ENCODE measurements around the gene PPP1R7.
"Not testable (repeated sequence)": the region's sequence is repeated elsewhere in the genome, so short reads cannot be mapped to it uniquely, and the experiment has no call there.

PPP1R7 gene, protein sequence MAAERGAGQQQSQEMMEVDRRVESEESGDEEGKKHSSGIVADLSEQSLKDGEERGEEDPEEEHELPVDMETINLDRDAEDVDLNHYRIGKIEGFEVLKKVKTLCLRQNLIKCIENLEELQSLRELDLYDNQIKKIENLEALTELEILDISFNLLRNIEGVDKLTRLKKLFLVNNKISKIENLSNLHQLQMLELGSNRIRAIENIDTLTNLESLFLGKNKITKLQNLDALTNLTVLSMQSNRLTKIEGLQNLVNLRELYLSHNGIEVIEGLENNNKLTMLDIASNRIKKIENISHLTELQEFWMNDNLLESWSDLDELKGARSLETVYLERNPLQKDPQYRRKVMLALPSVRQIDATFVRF

DNA sequence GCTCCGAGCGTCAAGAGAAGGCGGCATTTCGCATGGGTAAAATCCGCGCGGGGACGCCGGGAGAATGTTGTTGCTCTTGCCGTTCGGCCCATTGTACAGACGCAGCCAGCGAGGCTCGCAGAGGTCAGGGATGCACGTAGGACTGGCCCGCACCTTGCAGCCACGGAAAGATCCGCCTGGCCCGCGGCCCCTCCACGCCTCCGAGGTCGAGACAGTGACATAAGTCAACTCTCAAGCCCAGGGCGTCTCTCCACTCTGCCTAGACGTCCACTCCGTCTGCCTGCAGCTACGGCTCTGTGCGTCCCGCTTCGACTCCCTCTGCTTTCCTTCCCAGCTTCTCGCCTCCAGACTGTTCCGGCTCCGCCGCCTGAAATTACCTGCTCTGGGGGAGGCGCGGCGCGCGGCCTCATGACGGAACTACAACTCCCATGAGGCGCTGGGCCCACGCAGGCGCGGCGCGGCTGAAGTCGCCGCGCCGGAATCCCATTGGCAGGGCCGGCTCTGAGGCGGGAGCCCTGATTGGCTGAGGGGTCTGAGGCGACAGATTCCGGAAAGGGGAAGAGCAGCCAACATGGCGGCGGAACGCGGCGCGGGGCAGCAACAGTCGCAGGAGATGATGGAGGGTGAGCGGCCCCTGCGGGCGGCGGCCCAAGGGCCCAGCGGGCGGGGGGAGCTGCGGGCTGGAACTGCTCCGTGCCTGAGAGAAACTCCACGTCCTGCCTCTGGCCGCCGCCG is at the start of gene PPP1R7:
Gene PPP1R7 (plus strand): TSS at position 543 of the 735 bp plus-strand sequence. CDS start 29 bp downstream, at position 572.
- H3K9ac ChIP-seq (ENCODE audit: low read depth, low read length) = peak within 1 kb of the TSS; percentile 89
- H3K36me3 ChIP-seq (ENCODE audit: insufficient read depth, low read length) = no peaks in the 10 kb centered on the region
- H3K9me3 ChIP-seq (ENCODE audit: control insufficient read depth, insufficient read depth, low read length) = no peaks in the 10 kb centered on the region
- H3K4me1 ChIP-seq (ENCODE audit: insufficient read depth, low read length) = peaks cover 6% of the 10 kb centered on the region; the same call in 1 of the 2 replicates

DNA sequence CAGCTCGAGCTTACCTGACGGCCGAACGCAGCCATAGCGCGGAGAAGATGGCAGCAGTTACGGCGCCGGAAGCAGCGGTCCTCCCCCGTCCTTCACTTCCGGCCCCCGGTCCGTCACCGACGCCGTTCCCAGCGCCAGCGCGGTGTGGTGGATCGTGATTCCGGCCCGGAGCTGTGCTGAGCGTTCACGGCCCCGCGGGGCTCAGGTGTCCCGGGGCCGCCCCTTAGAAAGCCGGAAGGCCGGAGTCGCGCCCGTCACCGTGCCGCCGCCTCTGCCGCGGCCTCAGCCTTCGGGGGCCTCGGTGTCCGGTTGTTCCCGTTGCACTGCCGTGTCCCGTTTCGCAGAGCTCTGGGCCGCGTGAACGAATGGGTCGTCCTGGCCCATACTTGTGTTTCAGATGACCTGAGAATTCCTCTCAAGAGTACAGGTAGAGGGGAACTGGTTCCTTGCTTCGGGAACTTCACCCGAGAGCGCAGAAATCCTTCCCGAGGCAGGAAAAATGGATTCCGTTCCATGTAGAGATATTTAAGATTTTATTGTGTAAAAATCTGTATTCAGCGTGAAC is 47.9 kb upstream of the PPP1R7 start, which contains the start of gene MTERF4:
Gene MTERF4 (minus strand): TSS at position 49 of the 565 bp plus-strand sequence. CDS start 14 bp downstream, at position 35.
- no peaks in the 10 kb centered on the region for H3K9me3 ChIP-seq (ENCODE audit: control insufficient read depth, insufficient read depth, low read length)
- H3K9ac ChIP-seq (ENCODE audit: low read depth, low read length) = peak within 1 kb of the TSS; percentile 95
- peaks cover 6% of the 10 kb centered on the region; the same call in 1 of the 2 replicates for H3K36me3 ChIP-seq (ENCODE audit: insufficient read depth, low read length)
- H3K4me1 ChIP-seq (ENCODE audit: insufficient read depth, low read length) = no peaks in the 10 kb centered on the region

DNA sequence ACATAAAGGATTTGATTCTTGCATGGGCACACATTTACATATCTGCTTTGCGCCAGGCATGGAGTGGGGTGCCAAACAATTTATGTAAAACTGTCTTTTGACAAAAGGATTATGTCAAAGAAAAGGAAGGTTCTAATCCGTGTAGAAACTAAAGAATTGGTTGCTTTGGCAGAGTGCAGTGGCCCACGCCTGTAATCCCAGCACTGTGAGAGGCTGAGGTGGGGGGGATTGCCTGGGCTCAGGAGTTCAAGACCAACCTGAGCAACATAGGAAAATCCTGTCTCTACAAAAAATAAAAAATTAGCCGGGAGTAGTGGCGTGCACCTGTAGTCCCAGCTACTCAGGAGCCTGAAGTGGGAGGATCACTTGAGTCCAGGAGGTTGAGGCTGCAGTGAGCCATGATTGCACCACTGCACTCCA is 47.1 kb upstream of the PPP1R7 start:
- H3K9me3 ChIP-seq (ENCODE audit: control insufficient read depth, insufficient read depth, low read length) = no peaks in the 10 kb centered on the region
- peak overlapping the region; percentile 95 for H3K9ac ChIP-seq (ENCODE audit: low read depth, low read length)
- H3K36me3 ChIP-seq (ENCODE audit: insufficient read depth, low read length) = peaks cover 4% of the 10 kb centered on the region; the same call in 1 of the 2 replicates
- no peaks in the 10 kb centered on the region for H3K4me1 ChIP-seq (ENCODE audit: insufficient read depth, low read length)

DNA sequence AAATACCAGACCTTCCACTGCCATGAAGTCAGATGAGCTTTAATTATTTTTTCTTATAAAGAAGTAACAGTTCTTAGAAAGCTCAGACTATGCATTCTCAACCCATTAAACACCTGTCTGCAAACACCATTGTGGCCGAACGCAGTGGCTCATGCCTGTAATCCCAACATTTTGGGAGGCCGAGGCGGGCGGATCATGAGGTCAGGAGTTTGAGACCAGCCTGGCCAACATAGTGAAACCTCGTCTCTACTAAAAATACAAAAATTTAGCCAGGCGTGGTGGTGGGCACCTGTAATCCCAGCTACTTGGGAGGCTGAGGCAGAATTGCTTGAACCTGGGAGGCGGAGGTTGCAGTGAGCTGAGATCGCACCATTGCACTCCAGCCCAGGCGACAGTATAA is 45.7 kb upstream of the PPP1R7 start:
- H3K9ac ChIP-seq (ENCODE audit: low read depth, low read length); H3K36me3 ChIP-seq (ENCODE audit: insufficient read depth, low read length); H3K9me3 ChIP-seq (ENCODE audit: control insufficient read depth, insufficient read depth, low read length); H3K4me1 ChIP-seq (ENCODE audit: insufficient read depth, low read length): not testable (repeated sequence)

DNA sequence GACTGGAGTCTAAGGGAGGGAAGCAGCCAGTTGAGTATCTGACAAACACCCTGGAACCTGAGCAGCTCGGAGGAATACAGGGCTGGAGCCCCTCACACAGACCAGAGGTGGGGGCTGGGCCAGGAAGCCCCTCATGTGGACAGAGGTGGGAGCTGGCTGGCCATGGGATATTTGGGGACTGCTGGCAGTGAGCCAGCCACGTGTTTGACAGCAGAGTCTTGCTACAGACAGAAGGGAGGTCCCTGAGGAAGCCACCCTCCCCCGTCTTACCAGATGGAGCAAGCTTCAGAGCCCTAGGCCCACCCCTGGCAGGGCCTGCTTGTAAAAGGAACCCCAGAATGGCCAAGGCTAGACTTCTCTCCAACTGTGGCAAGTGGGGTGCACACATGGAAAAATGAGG is 44.6 kb upstream of the PPP1R7 start:
- H3K9ac ChIP-seq (ENCODE audit: low read depth, low read length) = no peak overlapping the region
- H3K4me1 ChIP-seq (ENCODE audit: insufficient read depth, low read length) = no peaks in the 10 kb centered on the region
- H3K36me3 ChIP-seq (ENCODE audit: insufficient read depth, low read length) = no peaks in the 10 kb centered on the region
- H3K9me3 ChIP-seq (ENCODE audit: control insufficient read depth, insufficient read depth, low read length) = no peaks in the 10 kb centered on the region

DNA sequence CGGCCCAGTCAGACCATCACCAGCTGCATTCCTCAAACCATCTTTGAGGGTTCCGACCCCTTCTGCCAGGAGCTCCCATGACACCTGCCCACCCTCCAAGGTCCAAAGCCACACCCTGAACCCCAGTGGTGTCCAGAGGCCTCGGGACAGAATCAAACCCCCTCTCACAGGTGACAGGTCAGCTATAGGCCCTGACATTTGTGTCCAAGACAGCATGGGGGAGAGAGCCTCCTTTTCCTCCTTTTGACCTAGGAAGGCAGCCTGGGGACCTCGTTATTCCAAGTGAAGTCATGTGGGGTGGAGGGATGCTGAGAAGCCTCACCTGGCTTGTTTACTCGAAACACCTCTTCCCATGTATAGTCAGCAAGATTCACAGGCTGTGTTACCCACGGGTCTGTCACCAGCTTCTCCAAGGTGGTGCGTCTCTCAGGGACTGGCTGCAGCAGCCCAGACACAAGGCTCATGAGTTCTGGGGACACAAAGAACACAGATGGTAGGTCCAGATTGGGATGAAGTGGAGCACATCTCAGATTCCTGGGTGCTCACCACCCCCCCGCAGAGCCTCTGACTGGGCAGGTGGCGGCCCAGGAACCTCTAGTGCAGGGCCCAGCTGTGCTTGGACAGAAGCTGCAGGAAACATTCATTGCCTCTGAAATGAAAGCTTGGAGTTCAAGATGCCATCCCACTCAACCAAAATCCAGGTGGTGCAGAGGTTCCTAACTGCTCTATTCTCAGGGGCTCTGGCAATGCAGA is 43.1 kb upstream of the PPP1R7 start:
- no peaks in the 10 kb centered on the region for H3K36me3 ChIP-seq (ENCODE audit: insufficient read depth, low read length)
- no peaks in the 10 kb centered on the region for H3K4me1 ChIP-seq (ENCODE audit: insufficient read depth, low read length)
- H3K9ac ChIP-seq (ENCODE audit: low read depth, low read length) = no peak overlapping the region
- no peaks in the 10 kb centered on the region for H3K9me3 ChIP-seq (ENCODE audit: control insufficient read depth, insufficient read depth, low read length)

DNA sequence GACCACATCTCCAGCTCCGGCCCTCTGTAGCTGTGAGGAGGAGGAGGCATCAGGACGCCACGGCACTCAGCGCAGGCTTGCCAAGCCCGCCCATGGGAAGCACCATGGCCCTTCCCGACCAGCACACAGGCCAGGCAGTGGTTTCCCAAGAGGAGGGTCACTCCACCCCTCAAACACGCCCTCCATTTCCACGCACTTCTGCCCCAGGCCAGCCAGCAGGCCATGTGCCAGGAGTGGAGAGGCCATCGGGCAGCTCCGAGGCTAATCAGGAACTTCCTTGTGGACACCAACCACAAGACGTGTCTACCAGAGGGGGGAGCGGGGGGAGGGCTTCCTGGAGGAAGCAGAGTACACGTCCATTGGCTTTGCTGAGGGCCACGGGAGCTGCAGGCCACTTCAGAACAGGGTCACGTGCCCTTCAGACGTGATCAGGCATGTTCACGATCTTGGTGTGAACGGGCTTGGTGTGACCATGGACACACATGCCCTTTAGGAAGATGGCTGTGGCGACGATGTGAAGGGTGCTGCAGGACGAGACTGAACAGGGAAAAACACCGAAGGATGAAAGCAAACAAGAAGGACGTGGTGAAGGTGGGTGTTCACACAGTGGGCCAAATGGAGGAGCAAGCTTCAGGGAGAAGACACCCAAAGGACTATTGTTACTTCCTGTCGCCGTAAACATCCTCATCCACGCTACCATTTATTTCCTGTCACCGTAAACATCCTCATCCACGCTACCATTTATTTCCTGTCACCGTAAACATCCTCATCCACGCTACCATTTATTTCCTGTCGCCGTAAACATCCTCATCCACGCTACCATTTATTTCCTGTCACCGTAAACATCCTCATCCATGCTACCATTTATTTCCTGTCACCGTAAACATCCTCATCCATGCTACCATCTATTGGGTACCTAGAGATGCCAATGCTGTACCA is 41.7 kb upstream of the PPP1R7 start:
- no peaks in the 10 kb centered on the region for H3K36me3 ChIP-seq (ENCODE audit: insufficient read depth, low read length)
- no peak overlapping the region for H3K9ac ChIP-seq (ENCODE audit: low read depth, low read length)
- no peaks in the 10 kb centered on the region for H3K9me3 ChIP-seq (ENCODE audit: control insufficient read depth, insufficient read depth, low read length)
- H3K4me1 ChIP-seq (ENCODE audit: insufficient read depth, low read length) = no peaks in the 10 kb centered on the region

DNA sequence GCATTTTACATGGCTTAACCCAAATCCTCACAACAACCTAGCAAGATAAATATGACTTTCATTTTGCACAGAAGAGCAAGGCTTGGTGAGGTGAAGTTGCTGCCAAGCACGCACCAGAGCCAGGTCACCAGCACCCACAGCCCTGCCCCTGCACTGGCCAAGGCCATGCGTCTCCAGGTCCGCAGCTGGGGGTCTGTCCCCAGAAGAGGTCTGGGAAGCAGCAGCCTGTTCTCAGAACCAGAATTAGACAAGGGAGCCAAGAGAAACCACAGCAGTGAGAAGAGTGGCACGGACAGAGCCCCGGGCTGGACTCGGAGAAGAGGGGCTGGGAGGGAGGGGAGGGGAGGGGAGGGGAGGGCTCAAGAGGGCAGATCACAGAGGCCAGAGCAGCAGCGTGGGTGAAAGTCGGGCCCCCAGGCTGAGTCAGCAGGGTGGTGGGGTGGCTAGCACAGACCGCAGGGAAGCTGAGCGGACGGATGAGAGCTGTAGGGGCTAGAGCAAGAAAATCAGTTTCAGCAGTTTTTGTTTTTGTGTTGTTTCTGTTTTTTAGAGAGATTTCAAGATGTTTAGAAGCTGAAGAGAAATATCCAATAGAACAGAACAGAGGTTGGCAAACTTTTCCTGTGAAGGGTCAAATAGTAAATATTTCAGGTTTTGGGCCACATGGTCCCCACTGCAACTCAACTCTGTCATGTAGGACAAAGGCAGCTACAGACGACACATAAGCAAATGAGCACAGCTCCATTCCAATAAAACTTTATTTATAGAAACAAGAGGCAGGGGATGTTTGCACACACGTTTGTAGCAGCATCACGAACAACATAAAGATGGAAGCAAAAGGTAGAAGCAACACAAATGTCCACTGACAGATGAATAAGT is 40.8 kb upstream of the PPP1R7 start:
- Histone ChIP-seq H3K9ac (ENCODE audit: low read depth, low read length) (no peak overlapping the region), H3K9me3 (ENCODE audit: control insufficient read depth, insufficient read depth, low read length) (no peaks in the 10 kb centered on the region), H3K4me1 (ENCODE audit: insufficient read depth, low read length) (no peaks in the 10 kb centered on the region), H3K36me3 (ENCODE audit: insufficient read depth, low read length) (no peaks in the 10 kb centered on the region)

DNA sequence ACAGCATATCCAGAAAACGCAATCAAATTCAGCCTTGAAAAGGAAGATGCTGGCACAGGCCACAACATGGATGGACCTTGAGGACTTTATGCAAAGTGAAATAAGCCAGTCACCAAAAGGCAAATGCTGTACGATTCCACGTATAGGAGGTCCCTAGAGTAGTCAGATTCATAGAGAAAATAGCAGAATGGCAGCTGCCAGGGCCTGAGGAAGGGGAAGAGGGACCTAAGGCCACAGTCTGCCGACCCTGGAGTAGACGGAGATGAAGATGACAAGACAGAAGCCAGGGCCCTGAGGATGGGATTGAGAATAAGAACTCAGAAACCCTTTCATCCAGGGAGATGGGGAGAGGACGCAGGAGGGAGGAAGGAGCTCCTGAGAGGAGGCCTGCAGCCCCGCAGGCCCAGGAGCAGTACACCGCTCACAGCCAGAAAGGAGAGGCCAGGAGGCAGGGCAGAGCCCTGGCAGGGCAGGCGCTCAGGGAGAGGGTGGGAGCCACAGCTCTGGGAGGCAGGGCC is 40.1 kb upstream of the PPP1R7 start:
- Histone ChIP-seq H3K4me1 (ENCODE audit: insufficient read depth, low read length) (no peaks in the 10 kb centered on the region), H3K9ac (ENCODE audit: low read depth, low read length) (no peak overlapping the region)

DNA sequence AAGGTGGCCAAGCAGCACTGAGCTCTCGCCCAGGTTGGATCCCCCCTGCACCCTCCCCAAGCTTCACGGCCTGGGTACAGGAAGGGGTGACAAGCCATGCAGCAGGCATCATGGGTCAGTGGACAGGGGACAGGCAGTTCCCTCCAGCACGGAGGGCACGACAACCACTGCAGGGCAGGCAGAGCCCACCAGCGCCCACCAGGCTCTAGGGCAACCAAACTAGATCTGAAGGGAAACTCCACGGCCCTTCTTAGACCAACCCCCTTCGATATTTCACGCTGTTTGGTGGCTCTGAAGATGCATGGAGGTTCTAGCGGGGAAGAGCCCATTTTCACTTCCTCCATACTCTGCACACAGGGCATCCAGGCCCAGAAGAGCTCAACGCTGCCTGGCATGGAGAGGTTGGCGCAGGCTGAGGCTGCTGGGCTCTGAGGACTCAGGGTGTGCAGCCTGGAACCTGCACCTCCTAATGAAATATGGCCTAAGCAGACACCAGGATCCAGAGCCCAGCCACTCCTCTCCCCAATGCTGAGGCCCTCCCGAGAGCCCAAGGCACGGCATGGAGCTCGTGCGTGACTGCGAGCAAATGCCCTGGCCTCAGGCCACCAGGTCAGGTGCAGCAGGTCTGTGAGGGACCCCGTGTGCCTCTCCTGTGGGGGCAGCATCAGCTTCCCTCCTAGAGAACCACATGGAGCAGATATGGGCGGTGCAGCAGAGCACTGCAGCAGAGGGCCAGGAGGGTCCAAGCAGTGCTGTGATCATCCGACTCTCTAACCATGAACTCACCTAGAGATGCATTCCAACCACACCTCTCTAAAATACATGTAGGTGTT is 39.4 kb upstream of the PPP1R7 start:
- Histone ChIP-seq H3K9ac (ENCODE audit: low read depth, low read length) (no peak overlapping the region), H3K4me1 (ENCODE audit: insufficient read depth, low read length) (no peaks in the 10 kb centered on the region), H3K36me3 (ENCODE audit: insufficient read depth, low read length) (no peaks in the 10 kb centered on the region), H3K9me3 (ENCODE audit: control insufficient read depth, insufficient read depth, low read length) (no peaks in the 10 kb centered on the region)

More for the DNA sequence above, 40.1 kb upstream of the PPP1R7 start:
- no peaks in the 10 kb centered on the region for H3K9me3 ChIP-seq (ENCODE audit: control insufficient read depth, insufficient read depth, low read length)
- H3K36me3 ChIP-seq (ENCODE audit: insufficient read depth, low read length) = no peaks in the 10 kb centered on the region

DNA sequence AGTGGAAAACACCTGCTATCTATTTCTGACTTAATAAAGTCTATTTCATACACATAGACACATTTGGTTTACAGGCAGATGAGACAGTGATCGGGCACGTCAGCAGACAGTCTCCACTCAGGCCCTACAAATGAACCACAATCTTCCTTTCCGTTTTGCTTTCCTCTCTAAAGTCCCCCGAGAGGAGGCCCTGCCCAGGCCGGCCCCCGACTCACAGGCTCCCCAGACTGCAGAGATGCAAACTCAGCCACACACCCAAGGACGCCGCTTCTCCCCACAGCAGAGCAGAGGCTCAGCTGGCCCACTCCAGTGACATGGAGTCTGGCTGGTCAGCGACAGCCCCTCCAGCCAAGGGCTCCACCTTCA is 38.8 kb upstream of the PPP1R7 start:
- Histone ChIP-seq H3K9me3 (ENCODE audit: control insufficient read depth, insufficient read depth, low read length) (no peaks in the 10 kb centered on the region), H3K4me1 (ENCODE audit: insufficient read depth, low read length) (no peaks in the 10 kb centered on the region), H3K9ac (ENCODE audit: low read depth, low read length) (no peak overlapping the region), H3K36me3 (ENCODE audit: insufficient read depth, low read length) (no peaks in the 10 kb centered on the region)

DNA sequence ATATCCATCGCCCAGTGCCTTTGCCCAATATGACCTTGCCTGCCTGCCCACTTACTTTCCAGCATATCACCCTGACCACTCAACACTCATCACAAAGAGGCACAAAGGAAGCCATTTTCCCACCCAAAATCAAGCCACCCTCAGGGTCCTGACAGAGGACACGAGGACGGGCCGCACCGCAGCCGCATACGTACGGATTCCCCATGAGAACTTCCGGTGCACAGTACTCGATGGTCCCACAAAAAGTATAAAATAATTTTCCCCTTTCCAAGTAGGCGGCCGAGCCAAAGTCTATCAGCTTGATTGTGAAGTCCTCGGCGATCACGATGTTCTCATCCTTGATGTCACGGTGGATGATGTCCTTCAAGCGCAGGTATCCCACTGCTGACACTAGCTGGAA is 38.2 kb upstream of the PPP1R7 start:
- no peaks in the 10 kb centered on the region for H3K36me3 ChIP-seq (ENCODE audit: insufficient read depth, low read length)
- no peak overlapping the region for H3K9ac ChIP-seq (ENCODE audit: low read depth, low read length)
- no peaks in the 10 kb centered on the region for H3K9me3 ChIP-seq (ENCODE audit: control insufficient read depth, insufficient read depth, low read length)
- H3K4me1 ChIP-seq (ENCODE audit: insufficient read depth, low read length) = no peaks in the 10 kb centered on the region

Measured in ES-I3 (cell line).